Ammon's horn (tissue), 1 donor: ENCODE results near the gene TRERF1.
A peak's percentile ranks its signal among the peaks of the same experiment; 100 is the strongest.
"Not testable (repeated sequence)": the region's sequence is repeated elsewhere in the genome, so short reads cannot be mapped to it uniquely, and the experiment has no call there.

Experiments
- DNase-seq: peaks from one replicate; pipeline ENCODE4 v3.0.0-alpha.2; 2016; ENCODE audit warnings: low spot score

The TRERF1 gene

GRCh38 chr6:42217519-42218367 lies 234.0 kb downstream of the TRERF1 start, which contains the start of gene MRPS10:
Gene MRPS10 (minus strand): TSS chr6:42217861. CDS start chr6:42217849, 12 bp downstream.
- DNase-seq = peak; percentile 95

- DNase-seq = no peak
Measured at GRCh38 chr6:42217157-42217518, 234.6 kb downstream of the TRERF1 start.

- DNase-seq = not testable (repeated sequence)
Measured at GRCh38 chr6:42216495-42216894, 235.2 kb downstream of the TRERF1 start.

- DNase-seq = no peak
Measured at GRCh38 chr6:42212442-42212841, 239.3 kb downstream of the TRERF1 start.

- no peak for DNase-seq
Measured at GRCh38 chr6:42211726-42212125, 240.0 kb downstream of the TRERF1 start.

- DNase-seq = no peak
Measured at GRCh38 chr6:42210551-42210950, 241.2 kb downstream of the TRERF1 start.

- not testable (repeated sequence) for DNase-seq
Measured at GRCh38 chr6:42207559-42207958, 244.2 kb downstream of the TRERF1 start.

GRCh38 chr6:42204768-42205282 lies 246.9 kb downstream of the TRERF1 start:
- no peak for DNase-seq

- DNase-seq = no peak
Measured at GRCh38 chr6:42203183-42203582, 248.5 kb downstream of the TRERF1 start.

- DNase-seq = not testable (repeated sequence)
Measured at GRCh38 chr6:42202131-42202915, 249.4 kb downstream of the TRERF1 start.

- no peak for DNase-seq
Measured at GRCh38 chr6:42201382-42201781, 250.3 kb downstream of the TRERF1 start.

GRCh38 chr6:42200035-42200434 lies 251.7 kb downstream of the TRERF1 start:
- peak; percentile 30 for DNase-seq

GRCh38 chr6:42199106-42199981 lies 252.4 kb downstream of the TRERF1 start:
- no peak for DNase-seq

GRCh38 chr6:42197555-42198362 lies 254.0 kb downstream of the TRERF1 start:
- DNase-seq = peak; percentile 45

- no peak for DNase-seq
Measured at GRCh38 chr6:42195415-42195814, 256.3 kb downstream of the TRERF1 start.

GRCh38 chr6:42194056-42194455 lies 257.7 kb downstream of the TRERF1 start:
- DNase-seq = no peak

GRCh38 chr6:42193491-42193894 lies 258.2 kb downstream of the TRERF1 start:
- DNase-seq = no peak

- DNase-seq = not testable (repeated sequence)
Measured at GRCh38 chr6:42192385-42192784, 259.3 kb downstream of the TRERF1 start.

GRCh38 chr6:42190554-42191183 lies 261.1 kb downstream of the TRERF1 start:
- DNase-seq = no peak

- no peak for DNase-seq
Measured at GRCh38 chr6:42188406-42188805, 263.3 kb downstream of the TRERF1 start.
